ENCODE measurements around the gene SSU72.
"Not testable (repeated sequence)": the region's sequence is repeated elsewhere in the genome, so short reads cannot be mapped to it uniquely, and the experiment has no call there.

SSU72 gene

GRCh38 chr1:1529321-1529720 lies 45.3 kb downstream of the SSU72 start:
- TF ChIP-seq CTCF (conservative IDR thresholded peaks at IDR 0.05; ENCODE audit: low read depth, low read length) = no peak
- DNase-seq (ENCODE audit: low read depth) = no peak
- no peak overlapping the region for H3K4me3 ChIP-seq (ENCODE audit: low read depth, low read length)

- H3K4me3 ChIP-seq (ENCODE audit: low read depth, low read length) = no peak overlapping the region
- no peak for DNase-seq (ENCODE audit: low read depth)
- TF ChIP-seq CTCF (conservative IDR thresholded peaks at IDR 0.05; ENCODE audit: low read depth, low read length) = no peak
These were observed 46.1 kb downstream of the SSU72 start for GRCh38 chr1:1528301-1529267.

- no peak for DNase-seq (ENCODE audit: low read depth)
- no peak overlapping the region for H3K4me3 ChIP-seq (ENCODE audit: low read depth, low read length)
- no peak for TF ChIP-seq CTCF (conservative IDR thresholded peaks at IDR 0.05; ENCODE audit: low read depth, low read length)
These were observed 47.4 kb downstream of the SSU72 start for GRCh38 chr1:1527092-1527816.

GRCh38 chr1:1526476-1526875 lies 48.2 kb downstream of the SSU72 start:
- not testable (repeated sequence) for H3K4me3 ChIP-seq (ENCODE audit: low read depth, low read length); DNase-seq (ENCODE audit: low read depth)

GRCh38 chr1:1524750-1525383 lies 49.8 kb downstream of the SSU72 start:
- DNase-seq (ENCODE audit: low read depth); H3K4me3 ChIP-seq (ENCODE audit: low read depth, low read length): not testable (repeated sequence)

- not testable (repeated sequence) for DNase-seq (ENCODE audit: low read depth); H3K4me3 ChIP-seq (ENCODE audit: low read depth, low read length)
These were observed 51.0 kb downstream of the SSU72 start for GRCh38 chr1:1523651-1524050.

- H3K4me3 ChIP-seq (ENCODE audit: low read depth, low read length); DNase-seq (ENCODE audit: low read depth): not testable (repeated sequence)
These were observed 51.4 kb downstream of the SSU72 start for GRCh38 chr1:1523226-1523625.

GRCh38 chr1:1522536-1522935 lies 52.1 kb downstream of the SSU72 start:
- H3K4me3 ChIP-seq (ENCODE audit: low read depth, low read length); DNase-seq (ENCODE audit: low read depth): not testable (repeated sequence)

GRCh38 chr1:1521331-1521730 lies 53.3 kb downstream of the SSU72 start:
- no peak for DNase-seq (ENCODE audit: low read depth)
- H3K4me3 ChIP-seq (ENCODE audit: low read depth, low read length) = no peak overlapping the region
- TF ChIP-seq CTCF (conservative IDR thresholded peaks at IDR 0.05; ENCODE audit: low read depth, low read length) = no peak

- not testable (repeated sequence) for DNase-seq (ENCODE audit: low read depth); H3K4me3 ChIP-seq (ENCODE audit: low read depth, low read length)
These were observed 54.7 kb downstream of the SSU72 start for GRCh38 chr1:1519805-1520505.

- H3K4me3 ChIP-seq (ENCODE audit: low read depth, low read length); DNase-seq (ENCODE audit: low read depth): not testable (repeated sequence)
These were observed 56.0 kb downstream of the SSU72 start for GRCh38 chr1:1518621-1519007.
